OCI-LY3 (cell line): ENCODE measurements around the gene ZER1.
"Not testable (repeated sequence)": the region's sequence is repeated elsewhere in the genome, so short reads cannot be mapped to it uniquely, and the experiment has no call there.

Source experiments
- H2AFZ ChIP-seq: fragments of 200-600, 300-600 bp; shearing (Covaris generic); 2 replicates; pipeline ENCODE4 v1.6.0; 2014; ENCODE audit warnings: antibody characterized with exemption, low read depth, low read length
- H3K27ac ChIP-seq: fragments of 200-600, 300-600 bp; sonication (generic); 2 replicates; pipeline ENCODE4 v1.5.1; 2014; ENCODE audit warnings: mild to moderate bottlenecking, low read length, moderate library complexity, mixed read lengths
- H3K27me3 ChIP-seq: fragments of 200-600, 300-600 bp; sonication (generic); 2 replicates; pipeline ENCODE4 v1.6.1; 2014; ENCODE audit warnings: low read depth, low read length, mixed read lengths
- H3K36me3 ChIP-seq: fragments of 200-600, 300-600 bp; sonication (generic); replicated peaks from 2 replicates; pipeline ENCODE3; 2014; ENCODE audit warnings: low read depth, low read length, mixed read lengths
- H3K4me1 ChIP-seq: fragments of 300-600, 200-600 bp; sonication (generic); 2 replicates; pipeline ENCODE4 v1.6.1; 2014; ENCODE audit warnings: low read length, mixed read lengths
- H3K4me2 ChIP-seq: fragments of 200-600, 300-600 bp; sonication (generic); 2 replicates; pipeline ENCODE4 v1.6.1; 2014; ENCODE audit warnings: low read length, mixed read lengths
- H3K4me3 ChIP-seq: fragments of 300-600, 200-600 bp; sonication (generic); 2 replicates; pipeline ENCODE4 v1.5.1; 2014; ENCODE audit warnings: antibody characterized with exemption, mild to moderate bottlenecking, low read length, moderate library complexity
- H3K79me2 ChIP-seq: fragments of 300-600, 200-600 bp; shearing (Covaris generic); 2 replicates; pipeline ENCODE4 v1.6.1; 2014; ENCODE audit warnings: mild to moderate bottlenecking, low read length, mixed read lengths
- H3K9ac ChIP-seq: fragments of 300-600, 200-600 bp; shearing (Covaris generic); 2 replicates; pipeline ENCODE4 v1.6.0; 2014; ENCODE audit warnings: mild to moderate bottlenecking, low read length, moderate library complexity
- H3K9me3 ChIP-seq: fragments of 200-600, 300-600 bp; shearing (Covaris generic); 2 replicates; pipeline ENCODE4 v1.6.1; 2014; ENCODE audit warnings: low read length, mixed read lengths; ENCODE audit not compliant: insufficient read depth
- H4K20me1 ChIP-seq: fragments of 200-600, 300-600 bp; sonication (generic); 2 replicates; pipeline ENCODE4 v1.6.1; 2016; ENCODE audit warnings: low read length, mixed read lengths; ENCODE audit not compliant: insufficient read depth
- CTCF ChIP-seq: fragments of 200-600, 300-600 bp; sonication (generic); IDR thresholded peaks from 2 replicates; pipeline ENCODE4 v1.5.1; 2014; ENCODE audit warnings: antibody characterized with exemption, low read length, low read depth
- EZH2phosphoT487 ChIP-seq: fragments of 200-600 bp; shearing (Covaris generic); IDR thresholded peaks from 2 replicates; pipeline ENCODE4 v1.6.1; 2018; ENCODE audit warnings: antibody characterized with exemption, mixed run types, low read depth

ZER1 gene

GRCh38 chr9:128702949-128703615, 68.6 kb downstream of the ZER1 start:
- peak overlapping the region; percentile 89 for H3K4me2 ChIP-seq
- H3K36me3 ChIP-seq: peaks cover 5% of the 10 kb centered on the region
- peak overlapping the region; percentile 64 for H2AFZ ChIP-seq
- no peaks in the 10 kb centered on the region for H4K20me1 ChIP-seq
- peaks cover 23% of the 10 kb centered on the region for H3K79me2 ChIP-seq
- peak overlapping the region; percentile 96 for H3K4me3 ChIP-seq
- H3K27me3 ChIP-seq: no peaks in the 10 kb centered on the region
- H3K9me3 ChIP-seq: no peaks in the 10 kb centered on the region
- H3K9ac ChIP-seq: peak overlapping the region; percentile 91
- peaks cover 11% of the 10 kb centered on the region; the same call in 1 of the 2 replicates for H3K4me1 ChIP-seq
- H3K27ac ChIP-seq: peak overlapping the region; percentile 42
- TF ChIP-seq EZH2phosphoT487 (no peak), CTCF (no peak)

DNA sequence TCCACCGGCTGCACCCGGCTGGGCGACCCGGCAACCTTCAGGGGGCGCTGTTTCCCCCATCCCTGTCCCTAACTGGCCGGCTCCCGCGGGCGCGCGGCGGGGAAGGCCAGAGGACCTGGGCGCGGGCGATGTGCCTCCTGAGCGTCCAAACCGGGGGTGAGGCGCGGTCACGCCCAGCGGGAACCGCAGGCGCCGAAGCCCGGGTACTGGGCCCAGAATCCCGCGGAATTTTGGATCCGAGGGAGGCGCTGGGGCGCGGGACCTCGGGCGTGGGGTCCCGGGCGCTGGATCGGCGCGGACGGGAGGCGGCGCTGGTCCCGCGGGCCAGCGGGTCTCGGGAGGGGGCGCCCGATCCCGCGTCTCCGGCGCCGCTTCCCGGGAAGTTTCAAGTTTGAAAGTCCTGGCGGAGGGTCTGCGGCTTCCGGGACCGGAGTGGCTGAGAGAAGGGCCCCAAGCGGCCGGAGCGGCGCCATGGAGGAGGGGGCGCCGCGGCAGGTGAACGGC, 69.2 kb downstream of the ZER1 start, which contains the start of gene PKN3:
PKN3 (plus strand) TSS at position 59 of the 504 bp plus-strand sequence; CDS start at position 472, 413 bp downstream.
- Histone ChIP-seq H2AFZ (peak within 1 kb of the TSS; percentile 64), H3K4me1 (peaks cover 11% of the 10 kb centered on the region; the same call in 1 of the 2 replicates)

DNA sequence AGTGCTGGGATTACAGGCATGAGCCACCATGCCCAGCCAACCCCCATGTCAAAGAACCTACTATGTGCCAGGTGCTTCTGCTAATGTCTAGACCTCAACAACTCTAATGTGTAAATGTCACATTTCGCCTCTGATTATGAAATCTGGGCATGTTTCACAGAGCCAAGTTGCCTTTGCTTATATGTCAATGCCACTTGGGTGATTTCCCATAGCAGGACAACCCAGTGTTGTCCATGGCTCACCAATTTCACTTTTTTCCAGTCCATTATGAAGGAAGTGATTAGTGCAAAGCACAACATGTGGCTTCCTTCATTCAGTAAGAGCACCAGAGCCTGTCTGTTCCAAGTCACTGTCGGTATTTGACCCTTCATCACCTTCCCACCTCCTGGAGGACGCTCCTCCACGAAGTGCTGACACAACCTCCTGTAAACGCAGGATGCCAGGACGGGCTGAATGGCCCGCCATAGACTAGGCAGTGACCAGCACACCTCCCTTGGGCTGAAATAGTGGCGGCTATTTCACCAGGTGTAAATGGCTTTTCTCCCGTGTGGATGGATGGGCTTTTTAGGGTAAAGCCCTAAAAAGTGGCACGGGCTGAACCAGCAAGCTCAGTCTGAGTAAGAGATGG, 70.4 kb downstream of the ZER1 start:
- Histone ChIP-seq H2AFZ (no peak overlapping the region), H3K79me2 (peaks cover 33% of the 10 kb centered on the region), H3K27me3 (no peaks in the 10 kb centered on the region), H3K9me3 (no peaks in the 10 kb centered on the region), H3K4me2 (no peak overlapping the region), H3K27ac (no peak overlapping the region), H3K4me1 (peaks cover 11% of the 10 kb centered on the region; the same call in 1 of the 2 replicates), H3K4me3 (no peak overlapping the region), H3K36me3 (peaks cover 20% of the 10 kb centered on the region), H4K20me1 (peaks cover 7% of the 10 kb centered on the region; the same call in 1 of the 2 replicates), H3K9ac (no peak overlapping the region)
- no peak for TF ChIP-seq CTCF

More for the DNA sequence above, 69.2 kb downstream of the ZER1 start, which contains the start of gene PKN3:
- H3K4me2 ChIP-seq: peak within 1 kb of the TSS; percentile 89
- peak within 1 kb of the TSS; percentile 96 for H3K4me3 ChIP-seq
- H3K9ac ChIP-seq: peak within 1 kb of the TSS; percentile 91
- no peaks in the 10 kb centered on the region for H3K9me3 ChIP-seq
- TF ChIP-seq EZH2phosphoT487 (no peak), CTCF (peak; percentile 69)
- H3K79me2 ChIP-seq: peaks cover 23% of the 10 kb centered on the region
- no peaks in the 10 kb centered on the region for H3K27me3 ChIP-seq
- H4K20me1 ChIP-seq: no peaks in the 10 kb centered on the region
- H3K36me3 ChIP-seq: peaks cover 9% of the 10 kb centered on the region
- H3K27ac ChIP-seq: peak within 1 kb of the TSS; percentile 42

- Histone ChIP-seq H3K4me1 (peaks cover 24% of the 10 kb centered on the region), H3K79me2 (peaks cover 45% of the 10 kb centered on the region), H4K20me1 (peaks cover 17% of the 10 kb centered on the region; the same call in 1 of the 2 replicates), H3K36me3 (peaks cover 29% of the 10 kb centered on the region)
- H3K27ac ChIP-seq, H3K9me3 ChIP-seq, H3K4me3 ChIP-seq, H3K4me2 ChIP-seq, H2AFZ ChIP-seq, H3K27me3 ChIP-seq, H3K9ac ChIP-seq: not testable (repeated sequence)
These were observed 72.5 kb downstream of the ZER1 start for GRCh38 chr9:128699096-128699795.
